Measurements from ENCODE around the gene PTPRCAP. TPM values are rescaled to one million over a fixed set of nuclear protein-coding genes. Genes with fewer than 3 reads are reported as not detected.
A peak's percentile ranks its signal among the peaks of the same experiment; 100 is the strongest.

Gene PTPRCAP
- total and polyA plus RNA-seq, 9 of the 15 experiments (the other 6 are each of a cell fraction or from before 2014, with no cell fraction given) = 0.22 to 2.0 (median 1.1) TPM; not detected in 4

GRCh38 chr11:67457453-67457852 lies 20.0 kb upstream of the PTPRCAP start:
- Histone ChIP-seq H3K27me3 (ENCODE audit: control insufficient read depth in 2 of 2, insufficient read depth in 2 of 2, low read length in 2 of 2) (no peaks in the 10 kb centered on the region), H3K9ac (ENCODE audit: insufficient read depth in 1 of 2, low read depth in 2 of 2, low read length in 2 of 2) (0 out of 4 replicates have a peak overlapping the region, but pooled peaks of 1 of the 2 experiments have one; percentile 33)

More at GRCh38 chr11:67457453-67457852, 20.0 kb upstream of the PTPRCAP start:
- no peak for DNase-seq (ENCODE audit: extremely low read depth in 1 of 4, low spot score in 3 of 4)
- in situ Hi-C loops (cut with MboI) (no loop called here), intact Hi-C loops (cut with micrococcal nuclease) (no loop called here)
- Histone ChIP-seq H3K36me3 (ENCODE audit: control insufficient read depth, insufficient read depth, low read length) (no peaks in the 10 kb centered on the region), H3K9me1 (ENCODE audit: control insufficient read depth, insufficient read depth, low read length) (no peaks in the 10 kb centered on the region), H3K4me1 (replicated peaks in 1 of 2; ENCODE audit: control insufficient read depth in 2 of 2, insufficient read depth in 2 of 2, low read length in 2 of 2) (peaks cover 0 to 35% of the 10 kb centered on the region in 2 experiments; a peak in 2 of 5 replicates), H4K20me1 (replicated peaks; ENCODE audit: control insufficient read depth, insufficient read depth, low read length) (no peaks in the 10 kb centered on the region), H3K9me3 (replicated peaks; ENCODE audit: control insufficient read depth, insufficient read depth, low read depth, low read length) (no peaks in the 10 kb centered on the region), H3K27ac (ENCODE audit: extremely low read depth, low read depth, low read length) (no peak overlapping the region), H3K4me3 (no peak overlapping the region), H3K4me2 (ENCODE audit: insufficient read depth, low read length) (no peak overlapping the region), H3K79me2 (ENCODE audit: control insufficient read depth, insufficient read depth, low read length) (no peaks in the 10 kb centered on the region), H2AFZ (ENCODE audit: low read depth, low read length) (no peak overlapping the region)
- ChIA-PET POLR2A (interaction anchor here (1.4 kb wide), 1 partner anchor 10 kb away, joined by 7 read pairs; no protein-coding TSS in a partner anchor), CTCF (ENCODE audit: low intra/inter-chr PET ratio) (no interaction called here)
- BruUV-seq (replicated peaks) = no TSS peak
- no peak for ATAC-seq
- 52% methylated on average over 9 of the region's 12 CpGs for WGBS (ENCODE audit: insufficient coverage, low coverage, missing lambda C conversion rate)
- FAIRE-seq = no peak
- no peak for TF ChIP-seq SUPT5H (IDR thresholded peaks at IDR 0.05)
- TF ChIP-seq CXXC5 (CRISPR knock-in tag; IDR thresholded peaks at IDR 0.05) = no peak
- TF ChIP-seq ILF3 (IDR thresholded peaks at IDR 0.05; ENCODE audit: borderline replicate concordance) = no peak
- no peak for TF ChIP-seq SPI1 (IDR thresholded peaks at IDR 0.05; ENCODE audit: borderline replicate concordance, low read depth, low read length)
- TF ChIP-seq HDGF (IDR thresholded peaks at IDR 0.05) = no peak
- no peak for TF ChIP-seq NR3C1 (CRISPR knock-in tag; IDR thresholded peaks at IDR 0.05)
- TF ChIP-seq PBX2 (CRISPR knock-in tag; IDR thresholded peaks at IDR 0.05; ENCODE audit: low read depth) = no peak
- no peak for TF ChIP-seq PBX2 (tag; conservative IDR thresholded peaks at IDR 0.05; ENCODE audit: low read depth)
- no peak for TF ChIP-seq ZNF316 (IDR thresholded peaks at IDR 0.05)
- TF ChIP-seq KHSRP (IDR thresholded peaks at IDR 0.05) = no peak
